Bone marrow (tissue), 2 donors: ENCODE results near the gene CLDN34.

Experiments used
- DNase-seq, 2 donors: peaks; one replicate each; lab custom pipeline; 2025; lab: John Stamatoyannopoulos, UW

CLDN34 gene

GRCh38 chrX:9980401-9980800, 13.2 kb downstream of the CLDN34 start:
- DNase-seq = no peak

- peak in 1 of 2 donors; percentile 42 for DNase-seq
These were observed 13.8 kb downstream of the CLDN34 start for GRCh38 chrX:9980927-9981326.

GRCh38 chrX:9983441-9983840, 16.3 kb downstream of the CLDN34 start:
- DNase-seq = no peak

GRCh38 chrX:9983846-9984245, 16.7 kb downstream of the CLDN34 start:
- no peak for DNase-seq

- DNase-seq = peak in 1 of 2 donors; percentile 2
These were observed 21.6 kb downstream of the CLDN34 start for GRCh38 chrX:9988762-9989161.

- no peak for DNase-seq
These were observed 24.9 kb downstream of the CLDN34 start for GRCh38 chrX:9992061-9992460.

- no peak for DNase-seq
These were observed 25.6 kb downstream of the CLDN34 start for GRCh38 chrX:9992724-9993123.

GRCh38 chrX:9995855-9996339, 28.7 kb downstream of the CLDN34 start:
- DNase-seq = peak; percentile 26 to 35

GRCh38 chrX:9997041-9997440, 29.9 kb downstream of the CLDN34 start:
- DNase-seq = no peak

- DNase-seq = no peak
These were observed 30.4 kb downstream of the CLDN34 start for GRCh38 chrX:9997524-9997923.

GRCh38 chrX:10001496-10001895, 34.3 kb downstream of the CLDN34 start:
- no peak for DNase-seq

GRCh38 chrX:10004832-10005475, 37.8 kb downstream of the CLDN34 start:
- DNase-seq = no peak

GRCh38 chrX:10006086-10006485, 38.9 kb downstream of the CLDN34 start:
- DNase-seq = no peak

- no peak for DNase-seq
These were observed 39.6 kb downstream of the CLDN34 start for GRCh38 chrX:10006770-10007169.

- peak in 1 of 2 donors; percentile 53 for DNase-seq
These were observed 40.5 kb downstream of the CLDN34 start for GRCh38 chrX:10007621-10008020.

GRCh38 chrX:10008483-10009056, 41.4 kb downstream of the CLDN34 start:
- no peak for DNase-seq

GRCh38 chrX:10009741-10010140, 42.6 kb downstream of the CLDN34 start:
- no peak for DNase-seq

- no peak for DNase-seq
These were observed 43.5 kb downstream of the CLDN34 start for GRCh38 chrX:10010686-10011085.

- no peak for DNase-seq
These were observed 44.2 kb downstream of the CLDN34 start for GRCh38 chrX:10011261-10011931.

GRCh38 chrX:10011991-10012390, 44.8 kb downstream of the CLDN34 start:
- no peak for DNase-seq

GRCh38 chrX:10014462-10015354, 47.5 kb downstream of the CLDN34 start:
- peak; percentile 43 to 73 for DNase-seq

- no peak for DNase-seq
These were observed 48.2 kb downstream of the CLDN34 start for GRCh38 chrX:10015355-10015722.
